Measurements from ENCODE around the gene ERC1.

The ERC1 gene

GRCh38 chr12:1291601-1292332, 300.7 kb downstream of the ERC1 start:
- DNase-seq (ENCODE audit: extremely low spot score): no peak
- POLR2A ChIA-PET: interaction anchor here (0.5 kb wide), 1 partner anchor 242 kb away, joined by 6 read pairs; no protein-coding TSS in a partner anchor
- CTCF ChIA-PET: interaction anchor here (1.0 to 2.3 kb wide), 3 partner anchors 10 to 44 kb away, joined by 3 to 11 read pairs (median 3); no protein-coding TSS in a partner anchor
- no peak for TF ChIP-seq CTCF (IDR thresholded peaks at IDR 0.05; ENCODE audit: control extremely low read depth, extremely low read depth, low read depth, missing control alignments)

- CTCF ChIA-PET: no interaction called here
- POLR2A ChIA-PET: no interaction called here
- no peak for DNase-seq (ENCODE audit: extremely low spot score)
- TF ChIP-seq CTCF (IDR thresholded peaks at IDR 0.05; ENCODE audit: control extremely low read depth, extremely low read depth, low read depth, missing control alignments): no peak
Measured at GRCh38 chr12:1293901-1294300, 302.9 kb downstream of the ERC1 start.

- POLR2A ChIA-PET: no interaction called here
- TF ChIP-seq CTCF (IDR thresholded peaks at IDR 0.05; ENCODE audit: control extremely low read depth, extremely low read depth, low read depth, missing control alignments): no peak
- CTCF ChIA-PET: interaction anchor here (1.8 kb wide), 1 partner anchor 18 kb away, joined by 4 read pairs; no protein-coding TSS in a partner anchor
- DNase-seq (ENCODE audit: extremely low spot score): no peak
Measured at GRCh38 chr12:1297206-1297605, 306.2 kb downstream of the ERC1 start.

GRCh38 chr12:1297639-1298175, 306.7 kb downstream of the ERC1 start:
- no peak for TF ChIP-seq CTCF (IDR thresholded peaks at IDR 0.05; ENCODE audit: control extremely low read depth, extremely low read depth, low read depth, missing control alignments)
- CTCF ChIA-PET: no interaction called here
- no peak for DNase-seq (ENCODE audit: extremely low spot score)
- POLR2A ChIA-PET: no interaction called here

- ChIA-PET POLR2A (no interaction called here), CTCF (no interaction called here)
- no peak for DNase-seq (ENCODE audit: extremely low spot score)
- TF ChIP-seq CTCF (IDR thresholded peaks at IDR 0.05; ENCODE audit: control extremely low read depth, extremely low read depth, low read depth, missing control alignments): no peak
Measured at GRCh38 chr12:1300460-1300859, 309.4 kb downstream of the ERC1 start.

GRCh38 chr12:1302201-1302870, 311.3 kb downstream of the ERC1 start:
- CTCF ChIA-PET: interaction anchor here (1.9 kb wide), 1 partner anchor 10 kb away, joined by 11 read pairs; no protein-coding TSS in a partner anchor
- no peak for DNase-seq (ENCODE audit: extremely low spot score)
- POLR2A ChIA-PET: no interaction called here
- TF ChIP-seq CTCF (IDR thresholded peaks at IDR 0.05; ENCODE audit: control extremely low read depth, extremely low read depth, low read depth, missing control alignments): no peak
